Lung (tissue), 12 donors: ENCODE results near the gene NUB1. TPM values are rescaled to one million over a fixed set of nuclear protein-coding genes. Genes with fewer than 3 reads are reported as not detected.

ENCODE experiments used
- ATAC-seq: fragments of 200-7000 bp; cut with Tn5 transposase; one replicate; pipeline ENCODE4 v1.9.1; 2020; ENCODE audit warnings: moderate number of reproducible peaks; ENCODE audit not compliant: insufficient read depth, low FRiP score
- DNase-seq, 3 donors: peaks; one replicate each; pipeline ENCODE4 v3.0.0-alpha.2; 2013 to 2017
- H3K27ac ChIP-seq, 2 donors: one replicate each; pipeline ENCODE4 v1.5.1; 2013; ENCODE audit warnings: mild to moderate bottlenecking in 2 of 2, moderate library complexity in 2 of 2, control low read depth in 1 of 2, inconsistent platforms in 1 of 2, low read depth in 1 of 2, low read length in 1 of 2
- H3K27me3 ChIP-seq, 3 donors: one replicate each; pipeline ENCODE4 v1.5.1; 2013; ENCODE audit warnings: low read length in 2 of 3; ENCODE audit not compliant: control insufficient read depth in 3 of 3, insufficient read depth in 3 of 3
- H3K36me3 ChIP-seq, 4 donors: one replicate each; pipeline ENCODE4 v1.5.1; 2013; ENCODE audit warnings: low read length in 4 of 4, mild to moderate bottlenecking in 1 of 4, moderate library complexity in 1 of 4; ENCODE audit not compliant: control insufficient read depth in 4 of 4, insufficient read depth in 4 of 4
- H3K4me1 ChIP-seq, 5 donors: one replicate each; pipeline ENCODE4 v1.5.1; 2013; ENCODE audit warnings: low read length in 5 of 5, mild to moderate bottlenecking in 2 of 5, moderate library complexity in 1 of 5; ENCODE audit not compliant: control insufficient read depth in 5 of 5, insufficient read depth in 5 of 5
- H3K4me3 ChIP-seq: one replicate; pipeline ENCODE4 v1.5.1; 2013; ENCODE audit warnings: mild to moderate bottlenecking, control low read depth, moderate library complexity
- H3K9ac ChIP-seq, 2 donors: one replicate each; pipeline ENCODE4 v1.5.1; 2013; ENCODE audit warnings: low read length in 2 of 2, control low read depth in 1 of 2; ENCODE audit not compliant: insufficient read depth in 1 of 2
- H3K9me3 ChIP-seq, 4 donors: one replicate each; pipeline ENCODE4 v1.5.1; 2013; ENCODE audit warnings: low read length in 3 of 4, mild to moderate bottlenecking in 1 of 4, moderate library complexity in 1 of 4; ENCODE audit not compliant: control insufficient read depth in 4 of 4, insufficient read depth in 3 of 4
- CTCF ChIP-seq: IDR thresholded peaks from 2 replicates; pipeline ENCODE4 v1.5.1; 2012; ENCODE audit warnings: mild to moderate bottlenecking; ENCODE audit errors: control extremely low read depth, extremely low read depth
- WGBS, 2 donors: extraction: QIAGEN DNeasy Blood & Tissue Kit; methylation state at CpG; one replicate each; pipeline ENCODE4 v1.1.7; 2013; 5-methylcytosine and 5-hydroxymethylcytosine counted together
- polyA plus RNA-seq, 2 donors: library from polyadenylated mRNA; stranded (reverse); fragments of 200-250 nt; gene quantifications; one replicate each; pipeline ENCODE4 v1.2.1, GENCODE V29; 2013
- total RNA-seq, 2 donors: library from RNA; depleted of rRNA in 1 of 2; stranded (reverse); fragments of >200 nt in 1 of 2; gene quantifications; one replicate each; pipeline ENCODE4 v1.2.1, GENCODE V29; 2014 to 2021
- donor health status: control.
- donor health status: control.
- donor health status: Bipolar disorder and iron deficiency.
- donor health status: healthy.
- donor health status: DM: yes; HTN: yes; CAD: no.

Gene NUB1
- total and polyA plus RNA-seq, 4 donors, result 22.6 to 47.4 (median 34.6) TPM

- Histone ChIP-seq H3K4me3 (no peak overlapping the region), H3K27ac (peak overlapping the region in 1 of 2 donors; percentile 45), H3K36me3 (no peaks in the 10 kb centered on the region), H3K4me1 (peaks cover 0 to 45% (median 18%) of the 10 kb centered on the region in 5 donors), H3K9me3 (no peaks in the 10 kb centered on the region), H3K27me3 (no peaks in the 10 kb centered on the region), H3K9ac (no peak overlapping the region)
- WGBS, 2 donors, result 87 to 91% methylated on average over 23 of the region's 23 CpGs
- no peak for DNase-seq
- no peak for TF ChIP-seq CTCF
- ATAC-seq, result no peak
These were observed 85.5 kb downstream of the NUB1 start for GRCh38 chr7:151426904-151427704.

GRCh38 chr7:151427705-151428377, 86.2 kb downstream of the NUB1 start:
- H3K4me1 ChIP-seq, result peaks cover 0 to 45% (median 18%) of the 10 kb centered on the region in 5 donors
- TF ChIP-seq CTCF, result no peak
- no peak for ATAC-seq
- no peak overlapping the region for H3K4me3 ChIP-seq
- peak overlapping the region in 1 of 2 donors; percentile 45 for H3K27ac ChIP-seq
- H3K9me3 ChIP-seq, result no peaks in the 10 kb centered on the region
- H3K27me3 ChIP-seq, result no peaks in the 10 kb centered on the region
- DNase-seq, result no peak
- 67 to 77% methylated on average over 10 of the region's 10 CpGs for WGBS, 2 donors
- no peaks in the 10 kb centered on the region for H3K36me3 ChIP-seq
- H3K9ac ChIP-seq, result no peak overlapping the region

Other genes with a start within 250 kb of the NUB1 start
- gene GBX1, start 174.1 kb upstream of the NUB1 start, total RNA-seq, result not detected
- not detected for gene GBX1, start 174.1 kb upstream of the NUB1 start, polyA plus RNA-seq
- gene ASB10, start 154.6 kb upstream of the NUB1 start, total RNA-seq, result not detected
- gene ASB10, start 154.6 kb upstream of the NUB1 start, polyA plus RNA-seq, result not detected
- gene H2BK1, start 131.3 kb upstream of the NUB1 start, total RNA-seq, result under 1 TPM in 1 of 2 donors, not detected in 1; 0.52 TPM
- not detected for gene H2BK1, start 131.3 kb upstream of the NUB1 start, polyA plus RNA-seq
- 10 to 100 TPM; 13.2 to 36.2 TPM for gene ABCF2, start 114.6 kb upstream of the NUB1 start, total RNA-seq
- 10 to 100 TPM; 15.4 to 36.3 TPM for gene ABCF2, start 114.6 kb upstream of the NUB1 start, polyA plus RNA-seq
- gene CHPF2, start 109.3 kb upstream of the NUB1 start, total RNA-seq, result 10 to 100 TPM; 23.3 to 54.0 TPM
- 10 to 100 TPM; 33.8 to 36.2 TPM for gene CHPF2, start 109.3 kb upstream of the NUB1 start, polyA plus RNA-seq
- 10 to 100 TPM; 37.5 to 70.9 TPM for gene SMARCD3, start 93.1 kb upstream of the NUB1 start, total RNA-seq
- 10 to 100 TPM; 40.3 to 62.5 TPM for gene SMARCD3, start 93.1 kb upstream of the NUB1 start, polyA plus RNA-seq
- gene WDR86, start 68.2 kb downstream of the NUB1 start, total RNA-seq, result 10 to 100 TPM in 1 of 2 donors, 1 to 10 TPM in 1; 2.9 to 19.7 TPM
- 1 to 10 TPM in 1 of 2 donors, under 1 TPM in 1; 0.81 to 1.9 TPM for gene WDR86, start 68.2 kb downstream of the NUB1 start, polyA plus RNA-seq
- gene CRYGN, start 98.3 kb downstream of the NUB1 start, total RNA-seq, result under 1 TPM; 0.28 to 0.34 TPM
- under 1 TPM in 1 of 2 donors, not detected in 1; 0.07 TPM for gene CRYGN, start 98.3 kb downstream of the NUB1 start, polyA plus RNA-seq
- 10 to 100 TPM; 65.6 to 82.0 TPM for gene RHEB, start 178.1 kb downstream of the NUB1 start, total RNA-seq
- gene RHEB, start 178.1 kb downstream of the NUB1 start, polyA plus RNA-seq, result 100 to 1,000 TPM in 1 of 2 donors, 10 to 100 TPM in 1; 85.6 to 117 TPM